Neural progenitor cell (in vitro differentiated cells): Measurements from ENCODE around the gene UNK. TPM values are rescaled to one million over a fixed set of nuclear protein-coding genes. Genes with fewer than 3 reads are reported as not detected.

Source experiments
- DNase-seq: peaks from one replicate; pipeline ENCODE4 v3.0.0-alpha.2; 2016; ENCODE audit warnings: low spot score
- H2AFZ ChIP-seq: fragments of 200-600 bp; sonication (generic); replicated peaks from 2 replicates; pipeline ENCODE4 v1.6.1; 2016; ENCODE audit warnings: antibody characterized with exemption
- H3F3A ChIP-seq: fragments of 200-600 bp; sonication (generic); 2 replicates; pipeline ENCODE4 v1.6.1; 2016; ENCODE audit warnings: antibody characterized with exemption, low read depth
- H3K27ac ChIP-seq: fragments of 200-600 bp; sonication (generic); 2 replicates; pipeline ENCODE4 v1.5.1; 2016; ENCODE audit warnings: mild to moderate bottlenecking
- H3K27me3 ChIP-seq: fragments of 200-600 bp; sonication (generic); 2 replicates; pipeline ENCODE4 v1.6.1; 2016; ENCODE audit warnings: mild to moderate bottlenecking, moderate library complexity
- H3K36me3 ChIP-seq: fragments of 200-600 bp; sonication (generic); 2 replicates; pipeline ENCODE4 v1.5.1; 2016
- H3K4me1 ChIP-seq: fragments of 200-600 bp; sonication (generic); 2 replicates; pipeline ENCODE4 v1.6.1; 2016; ENCODE audit warnings: mixed run types
- H3K4me2 ChIP-seq: fragments of 200-600 bp; sonication (generic); 2 replicates; pipeline ENCODE4 v1.6.1; 2016
- H3K4me3 ChIP-seq: fragments of 200-600 bp; sonication (generic); 2 replicates; pipeline ENCODE4 v1.5.1; 2016
- H3K79me2 ChIP-seq: fragments of 200-600 bp; sonication (generic); 2 replicates; pipeline ENCODE4 v1.6.1; 2016; ENCODE audit warnings: low read depth
- H3K9ac ChIP-seq: fragments of 200-600 bp; sonication (generic); 2 replicates; pipeline ENCODE4 v1.6.1; 2016
- H3K9me3 ChIP-seq: fragments of 200-600 bp; sonication (generic); 2 replicates; pipeline ENCODE4 v1.5.1; 2016; ENCODE audit warnings: low read depth
- H4K20me1 ChIP-seq: fragments of 200-600 bp; sonication (generic); 2 replicates; pipeline ENCODE4 v1.6.1; 2016; ENCODE audit warnings: low read depth
- H3K27ac Mint-ChIP-seq: 3 replicates; pipeline ENCODE4 v1.8.0; 2021; ENCODE audit warnings: mixed read lengths
- H3K27me3 Mint-ChIP-seq: 2 replicates; pipeline ENCODE4 v1.8.0; 2022; ENCODE audit warnings: low read depth, mild to moderate bottlenecking, inconsistent platforms, moderate library complexity, mixed read lengths; ENCODE audit not compliant: insufficient read depth
- H3K36me3 Mint-ChIP-seq: 3 replicates; pipeline ENCODE4 v1.8.0; 2021; ENCODE audit warnings: mixed read lengths
- H3K4me1 Mint-ChIP-seq: 3 replicates; pipeline ENCODE4 v1.8.0; 2021; ENCODE audit warnings: mixed read lengths
- H3K4me3 Mint-ChIP-seq: 3 replicates; pipeline ENCODE4 v1.8.0; 2021; ENCODE audit warnings: mild to moderate bottlenecking, moderate library complexity, mixed read lengths
- H3K9me3 Mint-ChIP-seq: 3 replicates; pipeline ENCODE4 v1.8.0; 2020; ENCODE audit warnings: mixed read lengths
- EZH2 ChIP-seq: fragments of 200-600 bp; sonication (generic); IDR thresholded peaks from 2 replicates; pipeline ENCODE4 v1.6.1; 2017; ENCODE audit warnings: antibody characterized with exemption, mild to moderate bottlenecking, moderate library complexity
- EZH2phosphoT487 ChIP-seq: fragments of 200-600 bp; sonication (generic); IDR thresholded peaks from 2 replicates; pipeline ENCODE4 v1.6.1; 2017; ENCODE audit warnings: antibody characterized with exemption
- total RNA-seq: library from RNA; depleted of rRNA; stranded (reverse); fragments of >200 nt; gene quantifications from 2 replicates; pipeline ENCODE4 v1.2.3, GENCODE V29; 2015; ENCODE audit warnings: low replicate concordance
- TF ChIP-seq, protein P1 (sequence below): fragments of 200-600 bp; sonication (generic); IDR thresholded peaks from 2 replicates; pipeline ENCODE4 v1.5.1; 2017; ENCODE audit warnings: antibody characterized with exemption, mild to moderate bottlenecking

UNK gene
- total RNA-seq, 1 donor from 2014 or later = 38.5 TPM

DNA sequence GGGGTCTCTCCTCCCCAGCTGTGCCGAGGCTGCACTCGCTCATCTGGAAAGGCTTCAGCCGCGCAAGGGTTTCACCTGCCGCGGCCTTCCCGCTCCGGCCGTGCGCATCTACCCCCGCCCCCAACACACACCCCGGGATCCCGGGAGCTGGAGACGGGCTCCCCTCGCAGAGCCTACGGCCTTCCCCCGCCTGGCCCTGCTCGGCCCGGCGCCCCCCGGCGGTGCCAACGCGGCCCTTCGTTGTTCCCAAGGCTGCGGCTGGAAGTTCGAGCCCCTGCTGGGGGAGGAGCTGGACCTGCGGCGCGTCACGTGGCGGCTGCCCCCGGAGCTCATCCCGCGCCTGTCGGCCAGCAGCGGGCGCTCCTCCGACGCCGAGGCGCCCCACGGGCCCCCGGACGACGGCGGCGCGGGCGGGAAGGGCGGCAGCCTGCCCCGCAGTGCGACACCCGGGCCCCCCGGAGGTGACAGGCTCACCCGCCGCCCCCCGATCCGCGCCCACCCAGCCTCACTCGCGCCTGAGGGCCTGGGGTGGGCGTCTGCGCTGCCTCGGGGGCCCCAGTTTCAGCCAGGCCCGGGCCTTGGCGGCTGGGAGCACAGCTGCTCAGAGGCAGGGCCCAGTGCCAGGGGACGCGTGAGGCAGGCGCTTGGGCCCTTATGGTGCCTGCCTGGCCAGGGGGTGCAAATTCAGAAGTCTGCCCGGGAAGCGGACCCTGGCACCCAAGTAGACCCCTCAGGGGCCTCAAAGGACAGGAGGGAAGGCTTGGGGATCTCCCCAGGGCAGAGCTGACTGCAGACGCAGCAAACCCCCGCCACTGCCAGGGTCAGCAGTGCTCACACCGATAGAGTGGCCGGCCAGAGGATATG lies 30.9 kb upstream of the UNK start:
- peaks cover 6% of the 10 kb centered on the region for H3K27me3 ChIP-seq
- H4K20me1 ChIP-seq = no peaks in the 10 kb centered on the region
- peak overlapping the region; percentile 80 for H3K4me2 ChIP-seq
- H3K4me1 Mint-ChIP-seq = peaks cover 14% of the 10 kb centered on the region
- no peaks in the 10 kb centered on the region for H3K36me3 Mint-ChIP-seq
- DNase-seq = peak; percentile 89
- H2AFZ ChIP-seq = peak overlapping the region; percentile 98
- no peaks in the 10 kb centered on the region for H3K9me3 Mint-ChIP-seq
- H3K4me3 ChIP-seq = peak overlapping the region; percentile 46
- TF ChIP-seq EZH2 (no peak), EZH2phosphoT487 (no peak)
- TF ChIP-seq, protein P1, sequence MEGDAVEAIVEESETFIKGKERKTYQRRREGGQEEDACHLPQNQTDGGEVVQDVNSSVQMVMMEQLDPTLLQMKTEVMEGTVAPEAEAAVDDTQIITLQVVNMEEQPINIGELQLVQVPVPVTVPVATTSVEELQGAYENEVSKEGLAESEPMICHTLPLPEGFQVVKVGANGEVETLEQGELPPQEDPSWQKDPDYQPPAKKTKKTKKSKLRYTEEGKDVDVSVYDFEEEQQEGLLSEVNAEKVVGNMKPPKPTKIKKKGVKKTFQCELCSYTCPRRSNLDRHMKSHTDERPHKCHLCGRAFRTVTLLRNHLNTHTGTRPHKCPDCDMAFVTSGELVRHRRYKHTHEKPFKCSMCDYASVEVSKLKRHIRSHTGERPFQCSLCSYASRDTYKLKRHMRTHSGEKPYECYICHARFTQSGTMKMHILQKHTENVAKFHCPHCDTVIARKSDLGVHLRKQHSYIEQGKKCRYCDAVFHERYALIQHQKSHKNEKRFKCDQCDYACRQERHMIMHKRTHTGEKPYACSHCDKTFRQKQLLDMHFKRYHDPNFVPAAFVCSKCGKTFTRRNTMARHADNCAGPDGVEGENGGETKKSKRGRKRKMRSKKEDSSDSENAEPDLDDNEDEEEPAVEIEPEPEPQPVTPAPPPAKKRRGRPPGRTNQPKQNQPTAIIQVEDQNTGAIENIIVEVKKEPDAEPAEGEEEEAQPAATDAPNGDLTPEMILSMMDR = peak; percentile 70
- H3K4me3 Mint-ChIP-seq = no peak overlapping the region
- no peaks in the 10 kb centered on the region for H3K36me3 ChIP-seq
- H3K9ac ChIP-seq = no peak overlapping the region
- H3K4me1 ChIP-seq = peaks cover 9% of the 10 kb centered on the region
- no peak overlapping the region for H3K27ac ChIP-seq
- H3K79me2 ChIP-seq = no peaks in the 10 kb centered on the region
- peaks cover 26% of the 10 kb centered on the region for H3F3A ChIP-seq
- peaks cover 10% of the 10 kb centered on the region for H3K27me3 Mint-ChIP-seq
- H3K27ac Mint-ChIP-seq = no peak overlapping the region
- no peaks in the 10 kb centered on the region for H3K9me3 ChIP-seq

- Mint-ChIP-seq H3K4me1 (peaks cover 14% of the 10 kb centered on the region), H3K9me3 (no peaks in the 10 kb centered on the region), H3K27me3 (peaks cover 10% of the 10 kb centered on the region), H3K36me3 (no peaks in the 10 kb centered on the region), H3K4me3 (peak overlapping the region; percentile 5), H3K27ac (peak overlapping the region; percentile 5)
- H3K79me2 ChIP-seq = no peaks in the 10 kb centered on the region
- no peak for DNase-seq
- H3K9ac ChIP-seq = no peak overlapping the region
- TF ChIP-seq EZH2 = no peak
- TF ChIP-seq, protein P1 = no peak
- no peak for TF ChIP-seq EZH2phosphoT487
- H3K27me3 ChIP-seq = peaks cover 6% of the 10 kb centered on the region
- peaks cover 9% of the 10 kb centered on the region for H3K4me1 ChIP-seq
- peak overlapping the region; percentile 80 for H3K4me2 ChIP-seq
- H3K4me3 ChIP-seq = no peak overlapping the region
- no peak overlapping the region for H3K27ac ChIP-seq
- H3K36me3 ChIP-seq = no peaks in the 10 kb centered on the region
- no peaks in the 10 kb centered on the region for H4K20me1 ChIP-seq
- peaks cover 22% of the 10 kb centered on the region for H3F3A ChIP-seq
- no peak overlapping the region for H2AFZ ChIP-seq
- H3K9me3 ChIP-seq = no peaks in the 10 kb centered on the region
Observed at GRCh38 chr17:75754378-75755204, 30.0 kb upstream of the UNK start.

- peaks cover 21% of the 10 kb centered on the region for H3F3A ChIP-seq
- Mint-ChIP-seq H3K9me3 (no peaks in the 10 kb centered on the region), H3K4me1 (peaks cover 10% of the 10 kb centered on the region), H3K4me3 (no peak overlapping the region), H3K27ac (no peak overlapping the region), H3K27me3 (peaks cover 10% of the 10 kb centered on the region), H3K36me3 (no peaks in the 10 kb centered on the region)
- no peaks in the 10 kb centered on the region for H3K79me2 ChIP-seq
- H3K27ac ChIP-seq = no peak overlapping the region
- no peak overlapping the region for H3K9ac ChIP-seq
- no peak overlapping the region for H3K4me2 ChIP-seq
- H3K27me3 ChIP-seq = peaks cover 6% of the 10 kb centered on the region
- no peak overlapping the region for H3K4me3 ChIP-seq
- H3K4me1 ChIP-seq = peaks cover 9% of the 10 kb centered on the region
- H3K36me3 ChIP-seq = no peaks in the 10 kb centered on the region
- TF ChIP-seq, protein P1 = no peak
- H4K20me1 ChIP-seq = no peaks in the 10 kb centered on the region
- no peak for DNase-seq
- H2AFZ ChIP-seq = no peak overlapping the region
- H3K9me3 ChIP-seq = no peaks in the 10 kb centered on the region
Observed at GRCh38 chr17:75755205-75755901, 29.3 kb upstream of the UNK start.
